Measurements from ENCODE around the gene ATG9A.

DNA sequence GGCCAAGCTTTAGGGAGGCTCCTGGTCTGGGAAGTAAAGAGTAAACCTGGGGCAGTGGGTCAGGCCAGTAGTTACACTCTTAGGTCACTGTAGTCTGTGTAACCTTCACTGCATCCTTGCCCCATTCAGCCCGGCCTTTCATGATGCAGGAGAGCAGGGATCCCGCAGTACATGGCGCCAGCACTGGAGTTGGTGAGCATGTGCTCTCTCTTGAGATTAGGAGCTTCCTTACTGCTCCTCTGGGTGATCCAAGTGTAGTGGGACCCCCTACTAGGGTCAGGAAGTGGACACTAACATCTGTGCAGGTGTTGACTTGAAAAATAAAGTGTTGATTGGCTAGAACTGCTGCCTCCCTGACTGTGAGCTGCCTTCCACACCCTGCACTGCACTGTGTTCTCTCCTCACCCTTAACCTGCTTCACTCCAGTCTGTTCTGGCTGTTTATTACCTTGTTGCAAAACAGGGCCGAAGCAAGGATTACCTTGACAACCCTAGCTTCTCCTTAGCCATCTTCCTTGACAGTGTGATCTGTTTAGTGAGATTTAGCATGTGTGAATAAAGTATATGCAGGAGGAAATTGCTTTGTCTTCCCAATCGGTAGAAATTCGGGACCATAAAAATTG lies 46.2 kb downstream of the ATG9A start:
- TF ChIP-seq, protein P1, sequence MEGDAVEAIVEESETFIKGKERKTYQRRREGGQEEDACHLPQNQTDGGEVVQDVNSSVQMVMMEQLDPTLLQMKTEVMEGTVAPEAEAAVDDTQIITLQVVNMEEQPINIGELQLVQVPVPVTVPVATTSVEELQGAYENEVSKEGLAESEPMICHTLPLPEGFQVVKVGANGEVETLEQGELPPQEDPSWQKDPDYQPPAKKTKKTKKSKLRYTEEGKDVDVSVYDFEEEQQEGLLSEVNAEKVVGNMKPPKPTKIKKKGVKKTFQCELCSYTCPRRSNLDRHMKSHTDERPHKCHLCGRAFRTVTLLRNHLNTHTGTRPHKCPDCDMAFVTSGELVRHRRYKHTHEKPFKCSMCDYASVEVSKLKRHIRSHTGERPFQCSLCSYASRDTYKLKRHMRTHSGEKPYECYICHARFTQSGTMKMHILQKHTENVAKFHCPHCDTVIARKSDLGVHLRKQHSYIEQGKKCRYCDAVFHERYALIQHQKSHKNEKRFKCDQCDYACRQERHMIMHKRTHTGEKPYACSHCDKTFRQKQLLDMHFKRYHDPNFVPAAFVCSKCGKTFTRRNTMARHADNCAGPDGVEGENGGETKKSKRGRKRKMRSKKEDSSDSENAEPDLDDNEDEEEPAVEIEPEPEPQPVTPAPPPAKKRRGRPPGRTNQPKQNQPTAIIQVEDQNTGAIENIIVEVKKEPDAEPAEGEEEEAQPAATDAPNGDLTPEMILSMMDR (IDR thresholded peaks at IDR 0.05; ENCODE audit: low read length), result no peak
- TF ChIP-seq EZH2 (optimal IDR thresholded peaks at IDR 0.05; ENCODE audit: low read depth, low read length), result no peak
- no peak for TF ChIP-seq EZH2phosphoT487 (IDR thresholded peaks at IDR 0.05; ENCODE audit: low read length)

Measured in MM.1S (cell line).